Hindlimb muscle (tissue), 1 donor: ENCODE results near the gene CDC14A. TPM values are rescaled to one million over a fixed set of nuclear protein-coding genes. Genes with fewer than 3 reads are reported as not detected.
A peak's percentile ranks its signal among the peaks of the same experiment; 100 is the strongest.

Experiments
- DNase-seq: peaks from one replicate; pipeline ENCODE4 v3.0.0-alpha.2; 2013
- polyA plus RNA-seq: library from polyadenylated mRNA; unstranded; fragments of 120-200 nt; gene quantifications from one replicate; pipeline ENCODE4 v1.2.1, GENCODE V29; 2013; ENCODE audit not compliant: insufficient read length

CDC14A gene
- polyA plus RNA-seq, 1 donor = 6.0 TPM

- no peak for DNase-seq
These were observed 103.3 kb downstream of the CDC14A start for GRCh38 chr1:100455478-100456072.

GRCh38 chr1:100456880-100457279, 104.6 kb downstream of the CDC14A start:
- no peak for DNase-seq

DNA sequence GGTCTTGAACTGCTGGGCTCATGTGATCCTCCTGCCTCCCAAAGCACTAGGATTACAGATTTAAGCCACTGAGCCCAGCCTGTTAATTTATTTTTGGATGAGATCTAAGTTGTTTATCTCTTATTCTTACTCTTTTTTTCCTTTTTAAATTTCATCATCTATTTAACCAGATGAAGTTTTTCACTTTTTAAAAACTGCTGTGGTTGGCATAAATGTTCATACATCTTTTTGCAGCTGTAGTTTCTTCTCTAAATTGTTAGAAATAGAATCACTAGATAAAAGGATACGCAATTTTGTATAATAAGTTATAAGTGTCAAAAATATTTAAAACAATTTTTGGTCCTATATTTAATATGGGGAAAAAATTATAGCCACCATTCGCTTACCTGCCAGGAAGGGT, 105.4 kb downstream of the CDC14A start:
- no peak for DNase-seq

DNA sequence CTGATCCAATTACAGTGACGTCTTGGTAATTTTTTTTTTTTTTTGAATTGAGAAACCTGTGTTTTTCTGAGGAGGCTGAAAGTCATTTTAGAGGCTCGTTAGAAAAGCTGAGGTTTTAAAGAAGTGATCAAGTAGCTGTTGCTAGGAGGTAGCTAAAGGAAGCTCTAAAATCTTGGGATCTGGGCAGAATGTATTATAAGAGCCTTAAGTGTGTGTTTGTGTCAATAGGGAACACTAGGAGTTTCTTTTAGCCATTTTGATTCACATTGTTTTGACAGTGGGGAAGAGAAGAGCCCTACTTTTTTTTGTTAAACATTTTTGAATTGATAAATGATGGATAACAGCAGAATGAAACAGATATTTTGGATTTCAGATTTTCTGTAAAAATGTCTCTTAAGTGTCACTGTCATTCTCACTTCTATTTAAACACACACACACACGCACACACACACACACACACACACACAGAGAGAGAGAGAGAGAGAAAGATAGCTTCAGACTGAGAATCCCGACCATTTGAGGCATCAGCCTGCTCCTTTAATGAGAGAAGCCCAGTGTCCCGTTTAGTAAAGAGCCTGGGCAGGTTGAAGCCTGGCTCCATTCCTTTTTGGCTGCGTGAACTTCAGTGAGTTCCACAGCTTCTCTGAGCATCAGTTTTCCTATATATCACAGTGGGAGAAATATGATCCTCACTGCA, 106.5 kb downstream of the CDC14A start:
- no peak for DNase-seq

- peak; percentile 79 for DNase-seq
These were observed 107.2 kb downstream of the CDC14A start for GRCh38 chr1:100459358-100460114.

- peak; percentile 53 for DNase-seq
These were observed 108.9 kb downstream of the CDC14A start for GRCh38 chr1:100461222-100461621.

DNA sequence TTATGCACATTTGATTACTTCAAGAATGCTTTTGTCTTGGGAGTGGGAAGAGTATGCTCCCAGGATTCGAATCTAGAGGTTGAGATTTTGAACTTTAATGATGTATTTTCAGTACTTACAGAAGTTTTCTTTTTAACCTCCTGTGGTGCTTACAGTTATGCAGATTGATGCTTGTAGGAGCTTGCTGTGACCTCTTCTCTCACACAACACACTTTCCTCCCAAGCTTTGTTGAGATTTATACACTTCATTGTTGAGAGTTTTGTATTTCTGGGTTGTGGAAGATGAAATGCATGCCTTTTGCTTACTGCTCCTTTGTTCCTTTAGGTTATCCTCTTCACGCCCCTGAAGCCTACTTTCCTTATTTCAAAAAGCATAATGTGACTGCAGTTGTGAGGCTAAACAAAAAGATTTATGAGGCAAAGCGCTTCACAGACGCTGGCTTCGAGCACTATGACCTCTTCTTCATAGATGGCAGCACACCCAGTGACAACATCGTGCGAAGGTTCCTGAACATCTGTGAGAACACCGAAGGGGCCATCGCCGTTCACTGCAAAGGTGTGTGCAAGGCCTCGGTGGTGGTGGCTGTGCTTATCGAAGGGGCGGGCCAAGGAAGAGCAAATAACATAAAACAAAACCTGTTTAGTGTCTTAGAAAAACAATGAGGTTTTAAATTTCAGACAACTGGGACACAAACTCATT, 110.2 kb downstream of the CDC14A start:
- DNase-seq = no peak

DNA sequence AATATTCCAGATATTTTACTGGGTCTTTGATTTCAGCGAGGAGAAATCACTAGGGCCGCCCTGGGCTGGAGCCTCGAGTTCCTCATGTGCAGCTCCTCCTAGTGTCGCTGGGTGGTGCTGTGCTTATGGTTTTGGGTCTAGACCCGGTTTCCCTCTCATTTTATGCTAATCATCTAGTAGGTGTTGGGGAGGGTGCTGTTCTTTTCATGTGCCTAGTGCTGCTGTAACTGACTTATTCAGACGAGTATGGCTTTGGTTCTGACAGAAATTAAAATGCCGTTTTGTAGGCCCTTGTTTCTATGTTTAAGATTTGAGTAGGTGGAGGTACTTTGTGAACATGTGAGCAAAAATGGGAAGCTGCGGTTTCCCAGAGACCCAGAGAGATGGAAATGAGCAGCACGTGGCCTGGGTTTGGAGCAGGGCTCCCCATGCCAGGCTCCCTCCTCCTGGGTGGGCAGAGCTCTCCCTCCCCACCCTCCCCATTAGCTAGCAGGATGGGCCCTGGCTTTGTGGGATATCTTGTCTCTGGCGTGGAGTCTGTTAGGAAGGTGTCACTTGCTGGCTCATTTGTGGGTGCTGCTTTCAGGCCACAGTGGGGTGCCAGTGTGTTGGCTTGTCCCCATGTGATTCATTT, 111.6 kb downstream of the CDC14A start:
- DNase-seq = peak; percentile 57

DNA sequence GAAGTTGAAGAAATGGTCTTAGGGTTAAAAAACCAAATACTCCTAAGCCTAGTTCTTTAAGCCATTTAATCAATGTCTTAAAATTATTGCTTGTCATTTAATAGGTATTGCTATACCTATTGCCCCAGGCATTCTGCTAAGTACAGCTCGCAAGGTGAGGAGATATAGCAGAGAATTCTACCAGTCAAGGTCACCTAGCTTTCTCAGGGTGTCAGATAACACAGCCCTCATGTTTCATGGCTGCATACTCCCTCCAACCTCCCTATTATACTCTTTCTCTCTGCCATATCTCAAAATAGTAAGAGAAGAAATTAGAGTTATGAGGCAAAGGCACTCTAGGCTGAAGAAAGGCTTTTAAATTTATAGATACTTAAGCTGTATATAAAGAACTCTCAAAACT, 117.3 kb downstream of the CDC14A start:
- DNase-seq = no peak

DNA sequence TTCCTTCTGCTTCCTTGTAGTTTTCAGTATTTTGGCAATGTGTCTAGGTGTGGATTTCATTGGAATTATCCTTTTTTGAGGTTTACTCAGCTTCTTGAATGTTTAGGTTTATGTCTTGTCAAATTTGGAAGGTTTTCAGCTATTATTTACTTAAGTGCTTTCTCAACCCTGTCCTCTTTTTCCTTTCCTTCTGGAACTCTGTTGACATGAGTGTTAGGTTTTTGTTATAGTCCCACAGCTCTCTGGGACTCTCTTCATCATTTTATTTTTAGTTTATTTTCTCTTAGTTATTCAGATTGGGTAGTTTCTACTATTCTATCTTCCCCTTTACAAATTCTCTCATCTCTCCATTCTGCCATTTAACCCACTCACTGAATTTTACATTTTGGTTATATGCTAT, 122.5 kb downstream of the CDC14A start:
- DNase-seq = no peak

DNA sequence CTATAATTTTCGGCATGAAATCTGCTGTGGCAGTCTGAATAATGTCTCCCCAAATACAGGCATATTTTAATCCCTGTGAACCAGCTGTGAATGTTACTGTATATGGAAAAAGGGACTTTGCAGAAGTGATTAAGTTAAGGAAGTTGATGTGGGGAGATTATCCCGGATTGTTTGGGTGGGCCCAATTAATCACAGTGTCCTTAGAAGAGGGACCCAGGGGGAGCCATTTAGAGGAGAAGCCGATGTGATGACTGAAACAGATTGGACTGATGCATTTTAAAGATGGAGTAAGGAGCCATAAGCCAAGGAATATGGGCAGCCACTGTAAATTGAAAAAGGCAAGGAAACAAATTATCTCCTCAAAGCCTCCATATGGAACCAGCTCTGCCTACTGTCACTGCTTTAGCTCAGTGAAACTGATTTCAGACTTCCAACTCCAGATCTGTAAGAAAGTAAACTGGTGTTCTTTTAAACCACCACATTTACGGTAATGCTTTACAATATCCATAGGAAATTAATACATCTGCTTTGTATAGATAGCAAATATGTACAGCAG, 124.5 kb downstream of the CDC14A start:
- no peak for DNase-seq

- DNase-seq = no peak
These were observed 126.5 kb downstream of the CDC14A start for GRCh38 chr1:100478816-100479215.

DNA sequence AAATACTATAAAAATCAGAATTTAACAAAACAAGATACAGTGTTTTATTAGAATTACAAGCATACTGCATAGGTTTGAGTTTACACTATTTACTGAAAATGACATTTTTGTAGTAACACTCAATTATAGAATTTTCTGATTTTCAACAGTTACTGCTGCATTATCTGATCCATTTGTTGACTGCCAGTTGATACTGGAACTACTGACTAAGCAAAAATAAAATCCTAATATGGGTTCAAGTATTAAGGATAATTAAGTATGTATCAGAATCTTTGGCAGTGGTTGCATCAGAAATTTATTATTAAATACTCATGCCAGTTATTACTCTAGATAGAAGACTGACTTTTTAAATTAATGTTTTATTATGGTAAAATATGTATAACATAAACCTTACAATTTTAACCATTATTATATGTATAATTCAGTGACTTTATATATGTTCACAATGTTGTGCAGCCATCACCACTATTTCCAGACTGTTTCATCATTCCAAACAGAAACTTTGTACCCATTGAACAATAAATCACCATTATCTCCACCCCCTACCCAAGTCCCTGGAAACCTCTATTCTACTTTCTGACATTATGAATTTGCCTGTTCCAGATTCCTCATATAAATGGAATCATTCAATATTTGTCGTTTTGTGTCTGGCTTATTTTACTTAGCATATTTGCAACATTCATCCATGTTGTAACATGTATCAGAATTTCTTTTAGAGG, 127.5 kb downstream of the CDC14A start:
- no peak for DNase-seq

- no peak for DNase-seq
These were observed 129.0 kb downstream of the CDC14A start for GRCh38 chr1:100481303-100481702.

DNA sequence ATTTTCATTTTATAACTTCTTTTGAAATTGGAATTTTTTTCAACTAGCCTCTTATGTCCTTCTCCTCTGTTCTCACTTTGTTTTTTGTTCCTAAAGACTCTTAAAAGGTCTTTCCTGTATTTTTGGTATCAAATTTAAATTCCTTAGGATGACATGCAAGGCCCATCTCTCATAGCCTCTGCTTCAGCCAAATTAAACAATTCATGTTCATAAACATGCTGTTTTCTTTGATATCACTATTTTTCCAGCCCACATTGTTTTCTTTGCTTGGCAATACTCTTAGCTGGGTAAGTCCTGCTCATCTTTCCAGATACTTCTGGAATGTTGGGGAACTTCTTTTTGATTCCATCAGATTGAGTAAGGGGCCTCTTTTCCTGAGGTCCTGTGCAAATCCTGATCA, 129.9 kb downstream of the CDC14A start:
- DNase-seq = no peak

- no peak for DNase-seq
These were observed 130.4 kb downstream of the CDC14A start for GRCh38 chr1:100482748-100483147.

- no peak for DNase-seq
These were observed 130.9 kb downstream of the CDC14A start for GRCh38 chr1:100483230-100483629.

- no peak for DNase-seq
These were observed 133.6 kb downstream of the CDC14A start for GRCh38 chr1:100485855-100486258.

GRCh38 chr1:100494393-100495084, 142.2 kb downstream of the CDC14A start:
- no peak for DNase-seq

- DNase-seq = no peak
These were observed 144.6 kb downstream of the CDC14A start for GRCh38 chr1:100496896-100497295.

DNA sequence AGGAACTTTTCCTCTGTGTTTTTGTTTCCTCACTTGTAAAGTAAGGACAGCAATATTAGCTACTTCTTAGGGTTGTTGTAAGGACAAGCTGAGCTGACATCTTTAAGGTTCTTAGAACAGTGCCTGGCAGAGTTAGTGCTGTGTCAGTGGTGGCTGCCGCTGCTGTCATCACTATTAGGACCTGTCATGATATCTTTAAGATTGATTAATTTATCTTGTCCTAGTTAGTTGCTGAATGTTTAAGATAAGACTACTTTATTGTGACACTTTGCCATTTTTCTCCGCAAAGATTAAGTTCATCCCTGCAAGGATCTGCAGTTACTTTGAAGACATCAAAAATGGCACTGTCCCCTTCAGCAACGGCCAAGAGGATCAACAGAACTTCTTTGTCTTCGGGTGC, 145.5 kb downstream of the CDC14A start:
- DNase-seq = no peak
